Endodermal cell (in vitro differentiated cells): ENCODE results near the gene PTPN14. TPM values are rescaled to one million over a fixed set of nuclear protein-coding genes. Genes with fewer than 3 reads are reported as not detected.

Experiments
- DNase-seq: peaks from one replicate; pipeline ENCODE4 v3.0.0-alpha.2; 2017
- H3K27ac ChIP-seq: 2 replicates; pipeline ENCODE4 v1.5.1; 2013; ENCODE audit warnings: mild to moderate bottlenecking, low read depth, low read length, moderate library complexity
- H3K27me3 ChIP-seq: 2 replicates; pipeline ENCODE4 v1.6.1; 2013; ENCODE audit warnings: mild to moderate bottlenecking, low read length, moderate library complexity; ENCODE audit not compliant: insufficient read depth, control insufficient read depth, poor library complexity, severe bottlenecking
- H3K36me3 ChIP-seq: 2 replicates; pipeline ENCODE4 v1.7.0; 2013; ENCODE audit warnings: mild to moderate bottlenecking, low read length, moderate library complexity; ENCODE audit not compliant: control insufficient read depth, insufficient read depth
- H3K4me1 ChIP-seq: one replicate; pipeline ENCODE4 v1.7.0; 2013; ENCODE audit warnings: low read length; ENCODE audit not compliant: control insufficient read depth, insufficient read depth
- H3K4me3 ChIP-seq: 2 replicates; pipeline ENCODE4 v1.5.1; 2013; ENCODE audit warnings: mild to moderate bottlenecking, low read length, moderate library complexity
- H3K9ac ChIP-seq: 2 replicates; pipeline ENCODE4 v1.6.1; 2013; ENCODE audit warnings: mild to moderate bottlenecking, low read length, moderate library complexity; ENCODE audit not compliant: poor library complexity, severe bottlenecking; ENCODE audit errors: extremely low read depth
- H3K9me3 ChIP-seq: 2 replicates; pipeline ENCODE4 v1.6.1; 2013; ENCODE audit warnings: mild to moderate bottlenecking, low read length, moderate library complexity; ENCODE audit not compliant: control insufficient read depth
- H3K27ac Mint-ChIP-seq: 2 replicates; pipeline ENCODE4 v1.8.0; 2020; ENCODE audit warnings: mixed read lengths
- H3K27me3 Mint-ChIP-seq: 2 replicates; pipeline ENCODE4 v1.8.0; 2021; ENCODE audit warnings: mild to moderate bottlenecking, mixed read lengths; ENCODE audit not compliant: insufficient read depth
- H3K36me3 Mint-ChIP-seq: 2 replicates; pipeline ENCODE4 v1.8.0; 2020; ENCODE audit warnings: low read depth, mixed read lengths
- H3K4me1 Mint-ChIP-seq: 2 replicates; pipeline ENCODE4 v1.8.0; 2020; ENCODE audit warnings: mixed read lengths
- H3K4me3 Mint-ChIP-seq: 2 replicates; pipeline ENCODE4 v1.8.0; 2020; ENCODE audit warnings: mild to moderate bottlenecking, moderate library complexity, mixed read lengths
- H3K9me3 Mint-ChIP-seq: 2 replicates; pipeline ENCODE4 v1.8.0; 2020; ENCODE audit warnings: mild to moderate bottlenecking, mixed read lengths
- CTCF ChIP-seq: fragments of 200-600 bp; sonication (generic); conservative IDR thresholded peaks from 2 replicates; pipeline ENCODE4 v1.5.0; 2021; ENCODE audit warnings: antibody characterized with exemption, mild to moderate bottlenecking
- WGBS, 2 experiments: methylation state at CpG; one replicate each; pipeline versions ENCODE4 v1.1.5 to v1.1.7; 2013; ENCODE audit warnings: missing lambda C conversion rate in 2 of 2, mixed read lengths in 1 of 2; ENCODE audit not compliant: insufficient coverage in 1 of 2, insufficient read length in 1 of 2; 5-methylcytosine and 5-hydroxymethylcytosine counted together
- total RNA-seq, 2 donors: library from RNA; stranded (reverse); fragmentation: NEBNext Ultra II Directional in 1 of 2; extraction: Animal tissue kit (Norgen Biotek cat#: 25700) in 1 of 2; gene quantifications; 2 replicates in 1 of 2; 3 replicates in 1 of 2; pipeline ENCODE4 v1.2.1, GENCODE V29; 2021

PTPN14 gene
- total RNA-seq, 2 donors from 2014 or later, result 72.6 to 93.2 TPM

GRCh38 chr1:214327514-214327913 lies 223.9 kb downstream of the PTPN14 start:
- DNase-seq, result peak; percentile 29
- no peak overlapping the region for H3K27ac Mint-ChIP-seq
- no peak overlapping the region for H3K4me3 ChIP-seq
- no peaks in the 10 kb centered on the region for H3K27me3 ChIP-seq
- H3K4me3 Mint-ChIP-seq, result no peak overlapping the region
- H3K9me3 ChIP-seq, result no peaks in the 10 kb centered on the region
- WGBS, 2 experiments, result 63 to 80% methylated on average over 1 of the region's 1 CpG
- no peak overlapping the region for H3K27ac ChIP-seq
- H3K36me3 ChIP-seq, result peaks cover 18% of the 10 kb centered on the region
- no peaks in the 10 kb centered on the region for H3K9me3 Mint-ChIP-seq
- no peak for TF ChIP-seq CTCF
- no peak overlapping the region for H3K9ac ChIP-seq
- no peaks in the 10 kb centered on the region for H3K4me1 ChIP-seq
- no peaks in the 10 kb centered on the region for H3K4me1 Mint-ChIP-seq
- H3K36me3 Mint-ChIP-seq, result peaks cover 8% of the 10 kb centered on the region
- no peaks in the 10 kb centered on the region for H3K27me3 Mint-ChIP-seq

GRCh38 chr1:214326406-214326805 lies 225.0 kb downstream of the PTPN14 start:
- Histone ChIP-seq H3K4me3 (no peak overlapping the region), H3K4me1 (no peaks in the 10 kb centered on the region), H3K27ac (no peak overlapping the region), H3K27me3 (no peaks in the 10 kb centered on the region), H3K9me3 (no peaks in the 10 kb centered on the region), H3K9ac (no peak overlapping the region), H3K36me3 (peaks cover 22% of the 10 kb centered on the region)
- 74 to 94% methylated on average over 3 to 5 of the region's 5 CpGs for WGBS, 2 experiments
- DNase-seq, result peak; percentile 54
- H3K9me3 Mint-ChIP-seq, result no peaks in the 10 kb centered on the region
- H3K4me1 Mint-ChIP-seq, result no peaks in the 10 kb centered on the region
- no peak overlapping the region for H3K4me3 Mint-ChIP-seq
- no peaks in the 10 kb centered on the region for H3K27me3 Mint-ChIP-seq
- TF ChIP-seq CTCF, result no peak
- peaks cover 8% of the 10 kb centered on the region for H3K36me3 Mint-ChIP-seq
- H3K27ac Mint-ChIP-seq, result no peak overlapping the region

GRCh38 chr1:214324896-214325800 lies 226.3 kb downstream of the PTPN14 start:
- Mint-ChIP-seq H3K27me3 (no peaks in the 10 kb centered on the region), H3K4me3 (no peak overlapping the region), H3K4me1 (no peaks in the 10 kb centered on the region), H3K27ac (no peak overlapping the region), H3K36me3 (peaks cover 8% of the 10 kb centered on the region), H3K9me3 (no peaks in the 10 kb centered on the region)
- Histone ChIP-seq H3K4me3 (no peak overlapping the region), H3K9ac (no peak overlapping the region), H3K27me3 (no peaks in the 10 kb centered on the region), H3K27ac (no peak overlapping the region), H3K9me3 (no peaks in the 10 kb centered on the region), H3K4me1 (no peaks in the 10 kb centered on the region), H3K36me3 (peaks cover 31% of the 10 kb centered on the region)
- TF ChIP-seq CTCF, result no peak
- peak; percentile 26 for DNase-seq
- 84 to 87% methylated on average over 6 to 8 of the region's 8 CpGs for WGBS, 2 experiments
